Measurements from ENCODE around the gene POLR3A. TPM values are rescaled to one million over a fixed set of nuclear protein-coding genes. Genes with fewer than 3 reads are reported as not detected.
A peak's percentile ranks its signal among the peaks of the same experiment; 100 is the strongest.

The POLR3A gene
- total and polyA plus RNA-seq, 2 of the 13 experiments (the other 11 are each of a cell fraction or from before 2014, with no cell fraction given) = 13.6 to 19.2 TPM

DNA sequence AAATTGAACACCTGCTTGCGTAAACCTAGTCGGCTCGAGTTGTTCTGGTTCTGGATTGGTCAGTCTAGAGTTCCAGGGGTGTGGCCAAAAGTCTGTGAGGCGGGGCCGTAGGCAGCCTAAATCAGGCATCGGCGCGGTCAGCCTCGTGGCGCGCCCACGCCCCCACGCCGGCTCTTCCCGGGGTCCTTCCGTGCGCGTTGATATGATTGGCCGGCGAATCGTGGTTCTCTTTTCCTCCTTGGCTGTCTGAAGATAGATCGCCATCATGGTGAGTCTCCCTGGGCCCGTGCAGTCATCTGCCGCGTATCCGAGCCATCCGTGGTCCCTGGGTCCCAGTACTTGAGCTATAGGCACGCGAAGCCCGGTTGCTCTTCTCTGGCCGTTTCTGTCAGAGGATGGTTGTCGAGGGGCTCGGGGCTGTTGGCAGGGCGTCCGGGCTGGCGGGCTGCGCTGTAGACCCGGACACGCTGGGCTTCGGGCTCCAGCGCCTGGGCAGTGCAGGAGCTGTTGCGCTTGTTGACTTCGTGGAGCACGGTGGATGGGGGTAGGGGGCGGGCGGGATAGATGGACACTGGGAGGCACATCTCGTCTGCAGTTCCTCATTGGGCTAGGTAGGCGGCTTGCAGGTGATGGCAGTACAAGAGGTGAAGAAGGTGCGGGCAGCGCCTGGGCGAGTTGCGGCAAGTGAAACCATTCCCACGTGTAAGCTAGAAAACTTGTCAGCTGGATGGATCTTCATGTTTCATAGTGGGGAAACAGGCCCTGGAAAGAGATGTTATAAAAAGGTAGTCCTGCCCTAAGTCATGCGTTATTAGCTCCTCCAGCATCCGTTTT lies 4.5 kb upstream of the POLR3A start, which contains the start of gene RPS24 (continued):
- TF ChIP-seq RARA (CRISPR knock-in tag; IDR thresholded peaks at IDR 0.05) = peak; percentile 34; the same call in 1 of the 2 replicates
- no peak for TF ChIP-seq PHF5A (CRISPR knock-in tag; IDR thresholded peaks at IDR 0.05; ENCODE audit: low read depth, unreplicated experiment)
- TF ChIP-seq, protein P1, sequence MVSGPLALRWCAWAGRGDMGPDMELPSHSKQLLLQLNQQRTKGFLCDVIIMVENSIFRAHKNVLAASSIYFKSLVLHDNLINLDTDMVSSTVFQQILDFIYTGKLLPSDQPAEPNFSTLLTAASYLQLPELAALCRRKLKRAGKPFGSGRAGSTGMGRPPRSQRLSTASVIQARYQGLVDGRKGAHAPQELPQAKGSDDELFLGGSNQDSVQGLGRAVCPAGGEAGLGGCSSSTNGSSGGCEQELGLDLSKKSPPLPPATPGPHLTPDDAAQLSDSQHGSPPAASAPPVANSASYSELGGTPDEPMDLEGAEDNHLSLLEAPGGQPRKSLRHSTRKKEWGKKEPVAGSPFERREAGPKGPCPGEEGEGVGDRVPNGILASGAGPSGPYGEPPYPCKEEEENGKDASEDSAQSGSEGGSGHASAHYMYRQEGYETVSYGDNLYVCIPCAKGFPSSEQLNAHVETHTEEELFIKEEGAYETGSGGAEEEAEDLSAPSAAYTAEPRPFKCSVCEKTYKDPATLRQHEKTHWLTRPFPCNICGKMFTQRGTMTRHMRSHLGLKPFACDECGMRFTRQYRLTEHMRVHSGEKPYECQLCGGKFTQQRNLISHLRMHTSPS (CRISPR knock-in tag; IDR thresholded peaks at IDR 0.05; ENCODE audit: low read depth) = no peak
- TF ChIP-seq CREB1 (IDR thresholded peaks at IDR 0.05) = peak; percentile 44
- peak; percentile 60 for TF ChIP-seq CREB1 (CRISPR knock-in tag; IDR thresholded peaks at IDR 0.05)
- TF ChIP-seq HNRNPUL1 (IDR thresholded peaks at IDR 0.05; ENCODE audit: low read depth, low read length) = no peak
- TF ChIP-seq ZNF878 (CRISPR knock-in tag; IDR thresholded peaks at IDR 0.05) = no peak
- TF ChIP-seq, protein P2, sequence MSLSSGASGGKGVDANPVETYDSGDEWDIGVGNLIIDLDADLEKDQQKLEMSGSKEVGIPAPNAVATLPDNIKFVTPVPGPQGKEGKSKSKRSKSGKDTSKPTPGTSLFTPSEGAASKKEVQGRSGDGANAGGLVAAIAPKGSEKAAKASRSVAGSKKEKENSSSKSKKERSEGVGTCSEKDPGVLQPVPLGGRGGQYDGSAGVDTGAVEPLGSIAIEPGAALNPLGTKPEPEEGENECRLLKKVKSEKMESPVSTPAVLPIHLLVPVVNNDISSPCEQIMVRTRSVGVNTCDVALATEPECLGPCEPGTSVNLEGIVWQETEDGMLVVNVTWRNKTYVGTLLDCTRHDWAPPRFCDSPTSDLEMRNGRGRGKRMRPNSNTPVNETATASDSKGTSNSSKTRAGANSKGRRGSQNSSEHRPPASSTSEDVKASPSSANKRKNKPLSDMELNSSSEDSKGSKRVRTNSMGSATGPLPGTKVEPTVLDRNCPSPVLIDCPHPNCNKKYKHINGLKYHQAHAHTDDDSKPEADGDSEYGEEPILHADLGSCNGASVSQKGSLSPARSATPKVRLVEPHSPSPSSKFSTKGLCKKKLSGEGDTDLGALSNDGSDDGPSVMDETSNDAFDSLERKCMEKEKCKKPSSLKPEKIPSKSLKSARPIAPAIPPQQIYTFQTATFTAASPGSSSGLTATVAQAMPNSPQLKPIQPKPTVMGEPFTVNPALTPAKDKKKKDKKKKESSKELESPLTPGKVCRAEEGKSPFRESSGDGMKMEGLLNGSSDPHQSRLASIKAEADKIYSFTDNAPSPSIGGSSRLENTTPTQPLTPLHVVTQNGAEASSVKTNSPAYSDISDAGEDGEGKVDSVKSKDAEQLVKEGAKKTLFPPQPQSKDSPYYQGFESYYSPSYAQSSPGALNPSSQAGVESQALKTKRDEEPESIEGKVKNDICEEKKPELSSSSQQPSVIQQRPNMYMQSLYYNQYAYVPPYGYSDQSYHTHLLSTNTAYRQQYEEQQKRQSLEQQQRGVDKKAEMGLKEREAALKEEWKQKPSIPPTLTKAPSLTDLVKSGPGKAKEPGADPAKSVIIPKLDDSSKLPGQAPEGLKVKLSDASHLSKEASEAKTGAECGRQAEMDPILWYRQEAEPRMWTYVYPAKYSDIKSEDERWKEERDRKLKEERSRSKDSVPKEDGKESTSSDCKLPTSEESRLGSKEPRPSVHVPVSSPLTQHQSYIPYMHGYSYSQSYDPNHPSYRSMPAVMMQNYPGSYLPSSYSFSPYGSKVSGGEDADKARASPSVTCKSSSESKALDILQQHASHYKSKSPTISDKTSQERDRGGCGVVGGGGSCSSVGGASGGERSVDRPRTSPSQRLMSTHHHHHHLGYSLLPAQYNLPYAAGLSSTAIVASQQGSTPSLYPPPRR (CRISPR knock-in tag; IDR thresholded peaks at IDR 0.05; ENCODE audit: borderline replicate concordance) = peak; percentile 38; the same call in 1 of the 2 replicates
- peak; percentile 98 for TF ChIP-seq YEATS2 (CRISPR knock-in tag; IDR thresholded peaks at IDR 0.05; ENCODE audit: borderline replicate concordance)
- no peak for TF ChIP-seq ZNF432 (CRISPR knock-in tag; IDR thresholded peaks at IDR 0.05; ENCODE audit: borderline replicate concordance)
- TF ChIP-seq, protein P3, sequence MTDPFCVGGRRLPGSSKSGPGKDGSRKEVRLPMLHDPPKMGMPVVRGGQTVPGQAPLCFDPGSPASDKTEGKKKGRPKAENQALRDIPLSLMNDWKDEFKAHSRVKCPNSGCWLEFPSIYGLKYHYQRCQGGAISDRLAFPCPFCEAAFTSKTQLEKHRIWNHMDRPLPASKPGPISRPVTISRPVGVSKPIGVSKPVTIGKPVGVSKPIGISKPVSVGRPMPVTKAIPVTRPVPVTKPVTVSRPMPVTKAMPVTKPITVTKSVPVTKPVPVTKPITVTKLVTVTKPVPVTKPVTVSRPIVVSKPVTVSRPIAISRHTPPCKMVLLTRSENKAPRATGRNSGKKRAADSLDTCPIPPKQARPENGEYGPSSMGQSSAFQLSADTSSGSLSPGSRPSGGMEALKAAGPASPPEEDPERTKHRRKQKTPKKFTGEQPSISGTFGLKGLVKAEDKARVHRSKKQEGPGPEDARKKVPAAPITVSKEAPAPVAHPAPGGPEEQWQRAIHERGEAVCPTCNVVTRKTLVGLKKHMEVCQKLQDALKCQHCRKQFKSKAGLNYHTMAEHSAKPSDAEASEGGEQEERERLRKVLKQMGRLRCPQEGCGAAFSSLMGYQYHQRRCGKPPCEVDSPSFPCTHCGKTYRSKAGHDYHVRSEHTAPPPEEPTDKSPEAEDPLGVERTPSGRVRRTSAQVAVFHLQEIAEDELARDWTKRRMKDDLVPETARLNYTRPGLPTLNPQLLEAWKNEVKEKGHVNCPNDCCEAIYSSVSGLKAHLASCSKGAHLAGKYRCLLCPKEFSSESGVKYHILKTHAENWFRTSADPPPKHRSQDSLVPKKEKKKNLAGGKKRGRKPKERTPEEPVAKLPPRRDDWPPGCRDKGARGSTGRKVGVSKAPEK (CRISPR knock-in tag; IDR thresholded peaks at IDR 0.05; ENCODE audit: borderline replicate concordance) = no peak
- no peak for TF ChIP-seq ZNF460 (CRISPR knock-in tag; IDR thresholded peaks at IDR 0.05; ENCODE audit: borderline replicate concordance)
- TF ChIP-seq, protein P4, sequence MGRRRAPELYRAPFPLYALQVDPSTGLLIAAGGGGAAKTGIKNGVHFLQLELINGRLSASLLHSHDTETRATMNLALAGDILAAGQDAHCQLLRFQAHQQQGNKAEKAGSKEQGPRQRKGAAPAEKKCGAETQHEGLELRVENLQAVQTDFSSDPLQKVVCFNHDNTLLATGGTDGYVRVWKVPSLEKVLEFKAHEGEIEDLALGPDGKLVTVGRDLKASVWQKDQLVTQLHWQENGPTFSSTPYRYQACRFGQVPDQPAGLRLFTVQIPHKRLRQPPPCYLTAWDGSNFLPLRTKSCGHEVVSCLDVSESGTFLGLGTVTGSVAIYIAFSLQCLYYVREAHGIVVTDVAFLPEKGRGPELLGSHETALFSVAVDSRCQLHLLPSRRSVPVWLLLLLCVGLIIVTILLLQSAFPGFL (CRISPR knock-in tag; IDR thresholded peaks at IDR 0.05) = no peak
- TF ChIP-seq, protein P5, sequence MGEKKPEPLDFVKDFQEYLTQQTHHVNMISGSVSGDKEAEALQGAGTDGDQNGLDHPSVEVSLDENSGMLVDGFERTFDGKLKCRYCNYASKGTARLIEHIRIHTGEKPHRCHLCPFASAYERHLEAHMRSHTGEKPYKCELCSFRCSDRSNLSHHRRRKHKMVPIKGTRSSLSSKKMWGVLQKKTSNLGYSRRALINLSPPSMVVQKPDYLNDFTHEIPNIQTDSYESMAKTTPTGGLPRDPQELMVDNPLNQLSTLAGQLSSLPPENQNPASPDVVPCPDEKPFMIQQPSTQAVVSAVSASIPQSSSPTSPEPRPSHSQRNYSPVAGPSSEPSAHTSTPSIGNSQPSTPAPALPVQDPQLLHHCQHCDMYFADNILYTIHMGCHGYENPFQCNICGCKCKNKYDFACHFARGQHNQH (CRISPR knock-in tag; IDR thresholded peaks at IDR 0.05) = peak; percentile 86
- TF ChIP-seq ZSCAN12 (CRISPR knock-in tag; IDR thresholded peaks at IDR 0.05) = no peak
- 0 out of 2 replicates have a peak, but pooled peaks have one; percentile 53 for TF ChIP-seq ZNF510 (CRISPR knock-in tag; IDR thresholded peaks at IDR 0.05; ENCODE audit: low read depth)
